GM12878 (cell line): ENCODE data around the gene SRCAP. TPM values are rescaled to one million over a fixed set of nuclear protein-coding genes. Genes with fewer than 3 reads are reported as not detected.

ENCODE experiments used
- BCL11A ChIP-seq: IDR thresholded peaks from 2 replicates; pipeline ENCODE4 v1.6.1; 2011; ENCODE audit warnings: low read depth, low read length
- CBX3 ChIP-seq: fragments of 200-600 bp; sonication (generic); IDR thresholded peaks from 2 replicates; pipeline ENCODE4 v1.6.1; 2016; ENCODE audit warnings: low read depth, borderline replicate concordance
- CEBPB ChIP-seq, 2 experiments: fragments of 150-350 bp in 1 of 2; IDR thresholded peaks; 2 replicates each; pipeline ENCODE4 v1.6.1; 2012 to 2014; ENCODE audit warnings: low read depth in 2 of 2, low read length in 2 of 2, borderline replicate concordance in 1 of 2, inconsistent platforms in 1 of 2
- CHD1 ChIP-seq: IDR thresholded peaks from 2 replicates; pipeline ENCODE4 v1.6.1; 2012; ENCODE audit warnings: low read depth, low read length, improper control_type of control experiment
- ESRRA ChIP-seq: IDR thresholded peaks from 2 replicates; pipeline ENCODE4 v1.6.1; 2012; ENCODE audit warnings: mild to moderate bottlenecking, low read length, improper control_type of control experiment
- FOS ChIP-seq: IDR thresholded peaks from 3 replicates; pipeline ENCODE4 v1.6.1; 2011; ENCODE audit warnings: borderline replicate concordance; ENCODE audit not compliant: insufficient read length; ENCODE audit errors: extremely low read depth
- IKZF1 ChIP-seq: fragments of 450-650 bp; conservative IDR thresholded peaks from 2 replicates; pipeline ENCODE4 v1.6.1; 2017; ENCODE audit warnings: antibody characterized with exemption, mild to moderate bottlenecking
- KLF5 ChIP-seq: fragments of 450-650 bp; IDR thresholded peaks from 2 replicates; pipeline ENCODE4 v1.6.1; 2014; ENCODE audit warnings: mild to moderate bottlenecking; ENCODE audit not compliant: partially characterized antibody
- LARP7 ChIP-seq: fragments of 450-650 bp; IDR thresholded peaks from 2 replicates; pipeline ENCODE4 v1.6.1; 2017; ENCODE audit warnings: mild to moderate bottlenecking
- MEF2A ChIP-seq: IDR thresholded peaks from 2 replicates; pipeline ENCODE4 v1.6.1; 2011; ENCODE audit warnings: low read depth, mild to moderate bottlenecking, low read length, moderate library complexity; ENCODE audit not compliant: insufficient read depth
- PAX8 ChIP-seq: fragments of 450-650 bp; IDR thresholded peaks from 2 replicates; pipeline ENCODE4 v1.6.1; 2017; ENCODE audit warnings: mild to moderate bottlenecking, moderate library complexity
- POLR2A ChIP-seq: IDR thresholded peaks from 2 replicates; pipeline ENCODE4 v1.6.1; 2011; ENCODE audit warnings: low read depth, mild to moderate bottlenecking, low read length
- POLR2AphosphoS2 ChIP-seq: IDR thresholded peaks from 2 replicates; pipeline ENCODE4 v1.6.1; 2011; ENCODE audit warnings: low read depth, mild to moderate bottlenecking, low read length, improper control_type of control experiment, moderate library complexity
- POLR2AphosphoS5 ChIP-seq: IDR thresholded peaks from 2 replicates; pipeline ENCODE4 v1.6.1; 2011; ENCODE audit warnings: mild to moderate bottlenecking, low read length, inconsistent platforms
- RBBP5 ChIP-seq: fragments of 200-600 bp; sonication (generic); conservative IDR thresholded peaks from 2 replicates; pipeline ENCODE4 v1.6.1; 2016
- RUNX3 ChIP-seq: IDR thresholded peaks from 2 replicates; pipeline ENCODE4 v1.6.1; 2012; ENCODE audit warnings: low read length, inconsistent platforms
- SMAD5 ChIP-seq: IDR thresholded peaks from 2 replicates; pipeline ENCODE4 v1.6.1; 2016; ENCODE audit warnings: antibody characterized with exemption, low read depth
- SPI1 ChIP-seq: IDR thresholded peaks from 2 replicates; pipeline ENCODE4 v1.6.1; 2011; ENCODE audit warnings: low read depth, mild to moderate bottlenecking, low read length, moderate library complexity, borderline replicate concordance; ENCODE audit not compliant: insufficient read depth
- TCF12 ChIP-seq: IDR thresholded peaks from 2 replicates; pipeline ENCODE4 v1.6.1; 2011; ENCODE audit warnings: low read depth, mild to moderate bottlenecking, low read length
- TCF7 ChIP-seq: IDR thresholded peaks from 2 replicates; pipeline ENCODE4 v1.6.1; 2014; ENCODE audit warnings: antibody characterized with exemption, borderline replicate concordance
- YY1 ChIP-seq: IDR thresholded peaks from 2 replicates; pipeline ENCODE4 v1.6.1; 2011; ENCODE audit warnings: low read depth, mild to moderate bottlenecking, low read length
- ZNF217 ChIP-seq: fragments of 450-650 bp; IDR thresholded peaks from 2 replicates; pipeline ENCODE4 v1.6.1; 2017; ENCODE audit warnings: antibody characterized with exemption, mild to moderate bottlenecking
- ZNF622 ChIP-seq: fragments of 450-650 bp; IDR thresholded peaks from 2 replicates; pipeline ENCODE4 v1.6.1; 2017; ENCODE audit warnings: mild to moderate bottlenecking, inconsistent platforms
- polyA plus RNA-seq, 11 experiments: library from polyadenylated mRNA; depleted of rRNA in 4 of 11; unstranded in 6 of 11; stranded (reverse) in 5 of 11; fragments of >200 nt; fragmentation: Nextera tagmentation in 4 of 11; fragmentation: Illumina TruSeq in 1 of 11; extraction: Ambion mirVana in 4 of 11; extraction: Trizol in 1 of 11; gene quantifications; 1 replicate in 1 of 11; 2 replicates in 10 of 11; pipeline versions ENCODE4 v1.2.1 to v1.2.3, GENCODE V29; 2011 to 2016; ENCODE audit warnings: inconsistent platforms in 2 of 11, missing spikeins in 2 of 11, low read depth in 1 of 11
- total RNA-seq, 4 experiments: library from RNA; depleted of rRNA in 3 of 4; stranded (reverse); fragments of >200 nt in 3 of 4; fragmentation: Illumina TruSeq in 1 of 4; extraction: Trizol in 1 of 4; gene quantifications; 2 replicates each; pipeline versions ENCODE4 v1.2.1 to v1.2.3, GENCODE V29; 2013 to 2021
- TF ChIP-seq, protein P1 (sequence below): IDR thresholded peaks from 2 replicates; pipeline ENCODE4 v1.6.1; 2012; ENCODE audit warnings: low read depth, low read length, improper control_type of control experiment
- TF ChIP-seq, protein P2 (sequence below): fragments of 450-650 bp; IDR thresholded peaks from 2 replicates; pipeline ENCODE4 v1.6.1; 2018; ENCODE audit warnings: borderline replicate concordance, mild to moderate bottlenecking; ENCODE audit not compliant: partially characterized antibody
- TF ChIP-seq, protein P3 (sequence below): IDR thresholded peaks from 2 replicates; pipeline ENCODE4 v1.6.1; 2012; ENCODE audit warnings: improper control_type of control experiment, low read depth, low read length; ENCODE audit not compliant: insufficient replicate concordance

SRCAP gene
- total and polyA plus RNA-seq, 10 of the 15 experiments (the other 5 are each of a cell fraction or from before 2014, with no cell fraction given) = 0.24 to 58.4 (median 11.6) TPM

DNA sequence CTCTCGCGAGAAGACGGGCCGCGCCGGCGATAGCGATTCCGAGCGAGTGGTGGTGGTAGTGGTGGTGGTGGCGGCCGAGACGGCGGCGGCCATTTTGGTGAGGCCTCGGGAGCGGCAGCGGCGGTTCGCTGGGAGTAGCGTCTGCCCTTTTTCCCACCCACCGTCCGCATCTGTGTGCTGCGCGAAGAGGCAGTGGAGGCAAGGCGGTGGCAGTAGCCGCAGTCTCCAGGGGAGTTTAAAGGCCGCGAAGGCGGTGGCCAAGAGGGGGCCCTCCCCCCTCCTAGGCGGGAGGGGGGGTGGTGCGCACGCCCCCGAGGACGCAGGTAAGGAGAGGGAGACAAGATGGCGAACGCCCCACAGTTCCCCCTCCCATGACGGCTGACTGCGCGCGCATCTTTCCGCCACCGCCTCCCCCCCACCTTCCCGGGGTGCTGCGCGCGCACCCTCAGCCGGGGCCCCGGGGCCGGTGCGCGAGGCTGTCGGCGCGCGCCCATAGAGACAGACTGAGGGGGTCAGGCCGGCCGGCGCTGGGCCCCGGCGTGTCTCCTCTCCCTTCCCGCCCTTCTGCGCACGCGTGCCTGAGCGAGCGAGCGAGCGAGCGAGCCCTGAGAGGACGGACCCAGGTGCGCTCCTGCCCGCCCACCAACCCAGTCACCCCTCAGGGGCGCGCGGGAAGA lies 694 bp upstream of the SRCAP start (continued):
- TF ChIP-seq POLR2A (peak; percentile 95), ZNF217 (0 out of 2 replicates have a peak, but pooled peaks have one; percentile 5), KLF5 (no peak), ZNF622 (no peak), IKZF1 (peak; percentile 90), TCF7 (no peak), BCL11A (no peak), RUNX3 (peak; percentile 76), TCF12 (peak; percentile 41; the same call in 1 of the 2 replicates), MEF2A (peak; percentile 19; the same call in 1 of the 2 replicates), POLR2AphosphoS5 (peak; percentile 90), FOS (no peak), PAX8 (peak; percentile 97), YY1 (peak; percentile 97), SMAD5 (peak; percentile 65; the same call in 1 of the 2 replicates), CBX3 (no peak), POLR2AphosphoS2 (peak; percentile 81), CEBPB (IDR thresholded peaks at IDR 0.05; ENCODE audit: borderline replicate concordance in 1 of 2, low read depth in 2 of 2, low read length in 2 of 2) (no peak), ESRRA (no peak), RBBP5 (no peak), CHD1 (peak; percentile 91; the same call in 1 of the 2 replicates), SPI1 (0 out of 2 replicates have a peak, but pooled peaks have one; percentile 6), LARP7 (peak; percentile 87)
- TF ChIP-seq, protein P1, sequence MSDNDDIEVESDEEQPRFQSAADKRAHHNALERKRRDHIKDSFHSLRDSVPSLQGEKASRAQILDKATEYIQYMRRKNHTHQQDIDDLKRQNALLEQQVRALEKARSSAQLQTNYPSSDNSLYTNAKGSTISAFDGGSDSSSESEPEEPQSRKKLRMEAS = peak; percentile 77
- TF ChIP-seq, protein P2, sequence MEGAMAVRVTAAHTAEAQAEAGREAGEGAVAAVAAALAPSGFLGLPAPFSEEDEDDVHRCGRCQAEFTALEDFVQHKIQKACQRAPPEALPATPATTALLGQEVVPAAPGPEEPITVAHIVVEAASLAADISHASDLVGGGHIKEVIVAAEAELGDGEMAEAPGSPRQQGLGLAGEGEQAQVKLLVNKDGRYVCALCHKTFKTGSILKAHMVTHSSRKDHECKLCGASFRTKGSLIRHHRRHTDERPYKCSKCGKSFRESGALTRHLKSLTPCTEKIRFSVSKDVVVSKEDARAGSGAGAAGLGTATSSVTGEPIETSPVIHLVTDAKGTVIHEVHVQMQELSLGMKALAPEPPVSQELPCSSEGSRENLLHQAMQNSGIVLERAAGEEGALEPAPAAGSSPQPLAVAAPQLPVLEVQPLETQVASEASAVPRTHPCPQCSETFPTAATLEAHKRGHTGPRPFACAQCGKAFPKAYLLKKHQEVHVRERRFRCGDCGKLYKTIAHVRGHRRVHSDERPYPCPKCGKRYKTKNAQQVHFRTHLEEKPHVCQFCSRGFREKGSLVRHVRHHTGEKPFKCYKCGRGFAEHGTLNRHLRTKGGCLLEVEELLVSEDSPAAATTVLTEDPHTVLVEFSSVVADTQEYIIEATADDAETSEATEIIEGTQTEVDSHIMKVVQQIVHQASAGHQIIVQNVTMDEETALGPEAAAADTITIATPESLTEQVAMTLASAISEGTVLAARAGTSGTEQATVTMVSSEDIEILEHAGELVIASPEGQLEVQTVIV = peak; percentile 39
- TF ChIP-seq, protein P3, sequence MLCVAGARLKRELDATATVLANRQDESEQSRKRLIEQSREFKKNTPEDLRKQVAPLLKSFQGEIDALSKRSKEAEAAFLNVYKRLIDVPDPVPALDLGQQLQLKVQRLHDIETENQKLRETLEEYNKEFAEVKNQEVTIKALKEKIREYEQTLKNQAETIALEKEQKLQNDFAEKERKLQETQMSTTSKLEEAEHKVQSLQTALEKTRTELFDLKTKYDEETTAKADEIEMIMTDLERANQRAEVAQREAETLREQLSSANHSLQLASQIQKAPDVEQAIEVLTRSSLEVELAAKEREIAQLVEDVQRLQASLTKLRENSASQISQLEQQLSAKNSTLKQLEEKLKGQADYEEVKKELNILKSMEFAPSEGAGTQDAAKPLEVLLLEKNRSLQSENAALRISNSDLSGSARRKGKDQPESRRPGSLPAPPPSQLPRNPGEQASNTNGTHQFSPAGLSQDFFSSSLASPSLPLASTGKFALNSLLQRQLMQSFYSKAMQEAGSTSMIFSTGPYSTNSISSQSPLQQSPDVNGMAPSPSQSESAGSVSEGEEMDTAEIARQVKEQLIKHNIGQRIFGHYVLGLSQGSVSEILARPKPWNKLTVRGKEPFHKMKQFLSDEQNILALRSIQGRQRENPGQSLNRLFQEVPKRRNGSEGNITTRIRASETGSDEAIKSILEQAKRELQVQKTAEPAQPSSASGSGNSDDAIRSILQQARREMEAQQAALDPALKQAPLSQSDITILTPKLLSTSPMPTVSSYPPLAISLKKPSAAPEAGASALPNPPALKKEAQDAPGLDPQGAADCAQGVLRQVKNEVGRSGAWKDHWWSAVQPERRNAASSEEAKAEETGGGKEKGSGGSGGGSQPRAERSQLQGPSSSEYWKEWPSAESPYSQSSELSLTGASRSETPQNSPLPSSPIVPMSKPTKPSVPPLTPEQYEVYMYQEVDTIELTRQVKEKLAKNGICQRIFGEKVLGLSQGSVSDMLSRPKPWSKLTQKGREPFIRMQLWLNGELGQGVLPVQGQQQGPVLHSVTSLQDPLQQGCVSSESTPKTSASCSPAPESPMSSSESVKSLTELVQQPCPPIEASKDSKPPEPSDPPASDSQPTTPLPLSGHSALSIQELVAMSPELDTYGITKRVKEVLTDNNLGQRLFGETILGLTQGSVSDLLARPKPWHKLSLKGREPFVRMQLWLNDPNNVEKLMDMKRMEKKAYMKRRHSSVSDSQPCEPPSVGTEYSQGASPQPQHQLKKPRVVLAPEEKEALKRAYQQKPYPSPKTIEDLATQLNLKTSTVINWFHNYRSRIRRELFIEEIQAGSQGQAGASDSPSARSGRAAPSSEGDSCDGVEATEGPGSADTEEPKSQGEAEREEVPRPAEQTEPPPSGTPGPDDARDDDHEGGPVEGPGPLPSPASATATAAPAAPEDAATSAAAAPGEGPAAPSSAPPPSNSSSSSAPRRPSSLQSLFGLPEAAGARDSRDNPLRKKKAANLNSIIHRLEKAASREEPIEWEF = peak; percentile 33
